Pulmonary artery endothelial cell (primary cell): ENCODE results near the gene THOP1. TPM values are rescaled to one million over a fixed set of nuclear protein-coding genes. Genes with fewer than 3 reads are reported as not detected.
"Not testable (repeated sequence)": the region's sequence is repeated elsewhere in the genome, so short reads cannot be mapped to it uniquely, and the experiment has no call there.

ENCODE experiments used
- DNase-seq: peaks from one replicate; pipeline ENCODE4 v3.0.0-alpha.2; 2011; ENCODE audit warnings: low read depth, low spot score
- total RNA-seq: library from RNA; depleted of rRNA; stranded (reverse); fragments of >200 nt; gene quantifications from 2 replicates; pipeline ENCODE4 v1.2.3, GENCODE V29; 2014

The THOP1 gene
- total RNA-seq, 1 donor from 2014 or later, result 195 TPM

GRCh38 chr19:2782936-2783780 is 2.1 kb upstream of the THOP1 start, which contains the start of gene SGTA:
Gene SGTA (minus strand): TSS chr19:2783273. CDS start chr19:2769068, 14,205 bp downstream.
- DNase-seq, result peak; percentile 98

GRCh38 chr19:2783781-2784145 is 1.5 kb upstream of the THOP1 start:
- DNase-seq, result no peak

- no peak for DNase-seq
Observed at GRCh38 chr19:2787115-2787514, 1.8 kb downstream of the THOP1 start.

- no peak for DNase-seq
Observed at GRCh38 chr19:2788237-2788636, 2.9 kb downstream of the THOP1 start.

GRCh38 chr19:2790194-2790556 is 4.9 kb downstream of the THOP1 start:
- no peak for DNase-seq

- no peak for DNase-seq
Observed at GRCh38 chr19:2790557-2791271, 5.4 kb downstream of the THOP1 start.

GRCh38 chr19:2791440-2791839 is 6.1 kb downstream of the THOP1 start:
- DNase-seq, result no peak

- DNase-seq, result no peak
Observed at GRCh38 chr19:2791876-2792275, 6.6 kb downstream of the THOP1 start.

- not testable (repeated sequence) for DNase-seq
Observed at GRCh38 chr19:2792666-2793065, 7.4 kb downstream of the THOP1 start.

- DNase-seq, result no peak
Observed at GRCh38 chr19:2793126-2793525, 7.8 kb downstream of the THOP1 start.

- DNase-seq, result no peak
Observed at GRCh38 chr19:2793577-2793976, 8.3 kb downstream of the THOP1 start.

GRCh38 chr19:2795827-2796658 is 10.7 kb downstream of the THOP1 start:
- DNase-seq, result no peak

- DNase-seq, result no peak
Observed at GRCh38 chr19:2796659-2797266, 11.5 kb downstream of the THOP1 start.

- no peak for DNase-seq
Observed at GRCh38 chr19:2797280-2797679, 12.0 kb downstream of the THOP1 start.

GRCh38 chr19:2798158-2798685 is 12.9 kb downstream of the THOP1 start:
- no peak for DNase-seq

GRCh38 chr19:2798733-2799132 is 13.4 kb downstream of the THOP1 start:
- DNase-seq, result no peak

- no peak for DNase-seq
Observed at GRCh38 chr19:2799273-2800020, 14.1 kb downstream of the THOP1 start.

- no peak for DNase-seq
Observed at GRCh38 chr19:2800506-2800905, 15.2 kb downstream of the THOP1 start.

GRCh38 chr19:2802826-2803225 is 17.5 kb downstream of the THOP1 start:
- DNase-seq, result no peak

- DNase-seq, result no peak
Observed at GRCh38 chr19:2803486-2804155, 18.3 kb downstream of the THOP1 start.
